Activated CD4-positive, alpha-beta memory T cell treated with anti-CD3 and anti-CD28 coated beads, Interleukin-2, amount 10 ng/mL, durations not matched to agents 7 days and 5 days (primary cell): ENCODE measurements around the gene GVQW3. TPM values are rescaled to one million over a fixed set of nuclear protein-coding genes. Genes with fewer than 3 reads are reported as not detected.
A peak's percentile ranks its signal among the peaks of the same experiment; 100 is the strongest.
"Not testable (repeated sequence)": the region's sequence is repeated elsewhere in the genome, so short reads cannot be mapped to it uniquely, and the experiment has no call there.

Source experiments
- CTCF ChIA-PET: fragments of 350-600 bp; sonication (Branson Sonifier 250); formaldehyde crosslinking; loops from one replicate; lab custom pipeline; 2021; ENCODE audit warnings: antibody characterized with exemption, inconsistent platforms; lab: Charles Lee
- POLR2A ChIA-PET: fragments of 350-600 bp; sonication (Branson Sonifier 250); formaldehyde crosslinking; loops from one replicate; lab custom pipeline; 2021; ENCODE audit warnings: antibody characterized with exemption; lab: Charles Lee
- DNase-seq: peaks from one replicate; pipeline ENCODE4 v3.0.0-alpha.2; 2020
- H3K27ac Mint-ChIP-seq: one replicate; pipeline ENCODE4 v1.8.0; 2021; ENCODE audit warnings: mild to moderate bottlenecking, mixed read lengths
- H3K27me3 Mint-ChIP-seq: one replicate; pipeline ENCODE4 v1.8.0; 2021; ENCODE audit warnings: mixed read lengths
- H3K36me3 Mint-ChIP-seq: one replicate; pipeline ENCODE4 v1.8.0; 2021; ENCODE audit warnings: low read depth, mixed read lengths
- H3K4me1 Mint-ChIP-seq: one replicate; pipeline ENCODE4 v1.8.0; 2021; ENCODE audit warnings: mixed read lengths
- H3K4me3 Mint-ChIP-seq: one replicate; pipeline ENCODE4 v1.8.0; 2021; ENCODE audit warnings: mild to moderate bottlenecking, mixed read lengths
- H3K9me3 Mint-ChIP-seq: one replicate; pipeline ENCODE4 v1.8.0; 2021; ENCODE audit warnings: mixed read lengths
- total RNA-seq, 2 experiments: library from RNA; stranded (reverse); gene quantifications; one replicate each; pipeline ENCODE4 v1.2.3, GENCODE V29; 2021

The GVQW3 gene
- total RNA-seq, 2 experiments from 2014 or later: 2.8 to 3.7 TPM

DNA sequence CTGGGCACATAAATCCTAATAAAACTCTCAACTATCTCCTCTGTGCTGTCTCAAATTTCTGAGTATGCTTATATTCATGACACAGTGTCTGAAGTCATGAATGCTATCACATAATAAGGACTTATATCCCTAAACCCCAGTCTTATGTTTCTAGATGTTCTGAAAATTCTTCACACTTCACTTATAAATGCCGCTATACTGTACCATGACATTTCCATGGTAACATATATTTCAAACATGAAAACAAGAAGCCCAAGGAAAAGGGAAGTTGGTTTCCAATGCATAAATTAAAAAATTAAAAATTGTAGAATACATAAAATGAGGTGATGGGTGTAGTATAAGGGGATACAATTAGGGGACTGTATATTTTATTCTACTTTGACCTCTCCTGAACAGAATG is 11.7 kb downstream of the GVQW3 start:
- H3K4me1 Mint-ChIP-seq: no peaks in the 10 kb centered on the region
- no peaks in the 10 kb centered on the region for H3K9me3 Mint-ChIP-seq
- CTCF ChIA-PET: no interaction called here
- no peak overlapping the region for H3K27ac Mint-ChIP-seq
- H3K27me3 Mint-ChIP-seq: no peaks in the 10 kb centered on the region
- H3K4me3 Mint-ChIP-seq: no peak overlapping the region
- no peaks in the 10 kb centered on the region for H3K36me3 Mint-ChIP-seq
- DNase-seq: no peak
- POLR2A ChIA-PET: no interaction called here

- no peaks in the 10 kb centered on the region for H3K36me3 Mint-ChIP-seq
- no peak for DNase-seq
- no peaks in the 10 kb centered on the region for H3K27me3 Mint-ChIP-seq
- ChIA-PET POLR2A (no interaction called here), CTCF (no interaction called here)
- H3K9me3 Mint-ChIP-seq: no peaks in the 10 kb centered on the region
- H3K27ac Mint-ChIP-seq: no peak overlapping the region
- H3K4me3 Mint-ChIP-seq: no peak overlapping the region
- no peaks in the 10 kb centered on the region for H3K4me1 Mint-ChIP-seq
Measured at GRCh38 chr11:76394411-76394810, 13.3 kb downstream of the GVQW3 start.

DNA sequence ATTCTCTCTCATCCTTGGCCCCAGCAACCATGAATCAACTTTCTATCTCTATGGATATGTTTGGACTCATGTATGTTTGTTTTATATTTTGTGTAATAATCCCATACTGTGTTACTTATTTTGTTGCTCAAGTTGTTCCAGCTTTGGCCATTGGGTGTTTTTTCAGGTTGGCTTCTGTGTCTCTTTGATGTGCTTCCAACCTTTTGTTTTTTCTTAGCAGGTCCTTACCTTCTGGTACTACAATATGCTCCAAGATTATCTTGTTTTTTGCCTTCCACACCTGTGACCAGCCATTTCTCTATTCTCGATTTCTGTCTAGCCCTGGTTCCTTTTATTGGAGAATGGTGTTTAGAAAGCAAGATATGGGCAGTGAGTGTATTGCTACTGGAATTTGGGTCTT is 14.2 kb downstream of the GVQW3 start:
- no peaks in the 10 kb centered on the region for H3K27me3 Mint-ChIP-seq
- POLR2A ChIA-PET: interaction anchor here (1.1 kb wide), 1 partner anchor 15 kb away, joined by 3 read pairs; no protein-coding TSS in a partner anchor
- H3K36me3 Mint-ChIP-seq: no peaks in the 10 kb centered on the region
- no peak overlapping the region for H3K27ac Mint-ChIP-seq
- H3K4me3 Mint-ChIP-seq: no peak overlapping the region
- no peaks in the 10 kb centered on the region for H3K9me3 Mint-ChIP-seq
- no peaks in the 10 kb centered on the region for H3K4me1 Mint-ChIP-seq
- no peak for DNase-seq
- CTCF ChIA-PET: no interaction called here

- POLR2A ChIA-PET: no interaction called here
- Mint-ChIP-seq H3K36me3 (no peaks in the 10 kb centered on the region), H3K9me3 (no peaks in the 10 kb centered on the region), H3K4me1 (no peaks in the 10 kb centered on the region), H3K27ac (no peak overlapping the region), H3K27me3 (no peaks in the 10 kb centered on the region), H3K4me3 (no peak overlapping the region)
- DNase-seq: no peak
- CTCF ChIA-PET: no interaction called here
Measured at GRCh38 chr11:76397383-76397782, 16.3 kb downstream of the GVQW3 start.

GRCh38 chr11:76400967-76401366 is 19.8 kb downstream of the GVQW3 start:
- no peaks in the 10 kb centered on the region for H3K27me3 Mint-ChIP-seq
- no peak overlapping the region for H3K4me3 Mint-ChIP-seq
- no peaks in the 10 kb centered on the region for H3K36me3 Mint-ChIP-seq
- no peaks in the 10 kb centered on the region for H3K4me1 Mint-ChIP-seq
- H3K27ac Mint-ChIP-seq: no peak overlapping the region
- H3K9me3 Mint-ChIP-seq: no peaks in the 10 kb centered on the region
- DNase-seq: no peak
- CTCF ChIA-PET: no interaction called here
- POLR2A ChIA-PET: no interaction called here

- POLR2A ChIA-PET, H3K4me3 Mint-ChIP-seq, H3K4me1 Mint-ChIP-seq, H3K27me3 Mint-ChIP-seq, H3K27ac Mint-ChIP-seq, H3K9me3 Mint-ChIP-seq, H3K36me3 Mint-ChIP-seq, DNase-seq, CTCF ChIA-PET: not testable (repeated sequence)
Measured at GRCh38 chr11:76401484-76401883, 20.4 kb downstream of the GVQW3 start.

DNA sequence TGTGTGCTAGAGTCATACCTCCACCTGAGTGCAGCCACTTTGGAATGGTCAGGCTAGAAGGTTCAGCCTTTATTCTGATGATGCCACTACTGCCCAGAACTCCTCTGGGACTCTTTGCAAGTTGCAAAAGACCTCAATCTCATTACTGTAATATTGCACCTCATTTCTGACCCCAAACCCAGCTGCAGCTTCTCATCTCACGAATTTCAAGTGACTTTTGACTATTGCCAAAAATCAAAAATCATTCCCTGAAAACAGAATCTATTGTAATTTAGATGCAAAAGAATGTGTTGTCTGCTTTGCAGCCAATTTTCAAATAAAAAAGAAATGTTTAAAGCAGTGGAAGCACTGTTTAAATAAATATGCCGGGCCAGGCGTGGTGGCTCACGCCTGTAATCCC is 25.2 kb downstream of the GVQW3 start:
- H3K9me3 Mint-ChIP-seq: no peaks in the 10 kb centered on the region
- H3K4me3 Mint-ChIP-seq: no peak overlapping the region
- no peak overlapping the region for H3K27ac Mint-ChIP-seq
- DNase-seq: no peak
- H3K4me1 Mint-ChIP-seq: peaks cover 1% of the 10 kb centered on the region
- H3K27me3 Mint-ChIP-seq: peaks cover 2% of the 10 kb centered on the region
- no peaks in the 10 kb centered on the region for H3K36me3 Mint-ChIP-seq
- ChIA-PET CTCF (interaction anchor here (2.2 kb wide), 1 partner anchor 198 kb away, joined by 5 read pairs; no protein-coding TSS in a partner anchor), POLR2A (no interaction called here)

DNA sequence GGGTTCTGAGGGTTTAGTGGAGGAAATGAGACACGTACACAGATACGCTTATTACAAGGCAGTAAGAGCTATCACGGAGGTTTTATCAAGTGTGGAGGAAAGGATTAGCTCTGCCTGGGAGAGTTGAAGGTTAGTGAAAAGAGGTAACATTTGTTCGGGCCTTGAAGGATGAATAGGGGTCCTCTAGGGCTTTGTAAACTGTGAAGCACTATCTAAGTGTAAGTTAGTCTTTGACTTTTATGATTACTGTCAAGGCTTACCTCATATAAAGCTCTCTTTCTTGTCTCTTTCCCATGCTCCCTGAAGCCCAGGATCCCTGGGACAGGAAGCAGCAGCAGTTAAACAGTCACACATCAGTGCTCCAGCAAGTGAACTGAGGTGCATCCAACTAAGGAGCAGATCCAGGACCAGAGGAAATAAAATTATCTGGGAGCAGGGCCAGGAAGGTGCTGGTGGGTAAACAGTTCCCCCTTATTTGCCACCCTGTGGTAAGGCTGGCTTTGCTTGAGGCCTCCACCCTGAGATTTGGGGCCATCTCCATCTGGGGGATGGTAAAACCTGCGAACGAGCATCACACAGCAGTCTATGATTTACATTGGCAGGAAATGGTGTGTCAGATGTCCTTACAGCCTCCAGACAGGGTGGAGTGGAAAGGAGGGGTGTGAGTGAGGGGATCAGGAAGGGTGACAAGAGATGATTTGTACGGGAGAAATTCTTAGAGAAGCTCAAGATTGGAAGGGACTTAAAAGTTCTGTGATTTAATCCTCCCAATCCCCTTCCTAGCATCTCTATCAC is 27.2 kb downstream of the GVQW3 start:
- POLR2A ChIA-PET: no interaction called here
- peaks cover 1% of the 10 kb centered on the region for H3K4me1 Mint-ChIP-seq
- H3K4me3 Mint-ChIP-seq: no peak overlapping the region
- DNase-seq: no peak
- H3K27ac Mint-ChIP-seq: no peak overlapping the region
- peaks cover 14% of the 10 kb centered on the region for H3K27me3 Mint-ChIP-seq
- CTCF ChIA-PET: interaction anchor here (0.7 to 2.2 kb wide), 2 partner anchors 200 to 306 kb away, joined by 3 to 5 read pairs; no protein-coding TSS in a partner anchor
- H3K9me3 Mint-ChIP-seq: no peaks in the 10 kb centered on the region
- no peaks in the 10 kb centered on the region for H3K36me3 Mint-ChIP-seq

GRCh38 chr11:76410851-76411357 is 29.8 kb downstream of the GVQW3 start:
- no peak overlapping the region for H3K4me3 Mint-ChIP-seq

GRCh38 chr11:76415073-76415472 is 34.0 kb downstream of the GVQW3 start:
- H3K27ac Mint-ChIP-seq: no peak overlapping the region
- H3K9me3 Mint-ChIP-seq: no peaks in the 10 kb centered on the region
- no peaks in the 10 kb centered on the region for H3K36me3 Mint-ChIP-seq
- no peaks in the 10 kb centered on the region for H3K4me1 Mint-ChIP-seq
- DNase-seq: no peak
- POLR2A ChIA-PET: no interaction called here
- peaks cover 32% of the 10 kb centered on the region for H3K27me3 Mint-ChIP-seq
- no peak overlapping the region for H3K4me3 Mint-ChIP-seq
- CTCF ChIA-PET: interaction anchor here (0.9 to 1.1 kb wide), 2 partner anchors 11 to 173 kb away, joined by 3 to 4 read pairs; no protein-coding TSS in a partner anchor

More at GRCh38 chr11:76410851-76411357, 29.8 kb downstream of the GVQW3 start:
- DNase-seq: no peak
- Mint-ChIP-seq H3K4me1 (peaks cover 1% of the 10 kb centered on the region), H3K36me3 (no peaks in the 10 kb centered on the region), H3K9me3 (no peaks in the 10 kb centered on the region), H3K27ac (no peak overlapping the region), H3K27me3 (peaks cover 18% of the 10 kb centered on the region)
- CTCF ChIA-PET: interaction anchor here (1.0 to 1.3 kb wide), 2 partner anchors 9 to 22 kb away, joined by 3 to 4 read pairs; no protein-coding TSS in a partner anchor
- POLR2A ChIA-PET: no interaction called here

DNA sequence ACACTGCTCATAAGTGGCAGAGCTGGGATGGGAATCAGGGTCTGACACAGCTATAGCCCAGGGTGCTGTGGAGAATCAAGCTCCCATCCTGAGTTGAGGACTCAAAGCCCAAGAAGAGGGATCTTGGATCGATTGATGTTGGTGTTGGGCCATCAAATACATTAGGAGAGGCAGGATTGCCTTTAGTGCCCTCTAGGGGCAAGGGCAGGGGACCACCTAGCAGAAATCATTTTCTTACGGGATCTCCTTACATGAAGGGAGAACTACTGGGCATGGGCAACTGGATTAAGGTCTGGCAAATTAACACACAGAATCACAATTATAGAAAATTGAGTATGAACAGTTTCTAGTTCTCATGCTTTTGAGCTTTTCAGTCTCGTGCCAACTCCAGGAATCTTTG is 38.8 kb downstream of the GVQW3 start:
- no peaks in the 10 kb centered on the region for H3K9me3 Mint-ChIP-seq
- no peaks in the 10 kb centered on the region for H3K36me3 Mint-ChIP-seq
- DNase-seq: peak; percentile 19
- CTCF ChIA-PET: interaction anchor here (0.6 to 1.7 kb wide), 8 partner anchors 8 to 212 kb away, joined by 3 to 7 read pairs (median 4); no protein-coding TSS in a partner anchor
- H3K4me1 Mint-ChIP-seq: peaks cover 16% of the 10 kb centered on the region
- H3K27me3 Mint-ChIP-seq: peaks cover 14% of the 10 kb centered on the region
- no peak overlapping the region for H3K27ac Mint-ChIP-seq
- H3K4me3 Mint-ChIP-seq: no peak overlapping the region
- POLR2A ChIA-PET: no interaction called here

- H3K4me1 Mint-ChIP-seq: peaks cover 23% of the 10 kb centered on the region
- H3K27ac Mint-ChIP-seq: no peak overlapping the region
- no peak overlapping the region for H3K4me3 Mint-ChIP-seq
- peaks cover 2% of the 10 kb centered on the region for H3K27me3 Mint-ChIP-seq
- POLR2A ChIA-PET: no interaction called here
- H3K36me3 Mint-ChIP-seq: no peaks in the 10 kb centered on the region
- no peaks in the 10 kb centered on the region for H3K9me3 Mint-ChIP-seq
- CTCF ChIA-PET: interaction anchor here (2.0 kb wide), 1 partner anchor 217 kb away, joined by 9 read pairs; no protein-coding TSS in a partner anchor
- DNase-seq: peak; percentile 20
Measured at GRCh38 chr11:76424379-76424778, 43.3 kb downstream of the GVQW3 start.

DNA sequence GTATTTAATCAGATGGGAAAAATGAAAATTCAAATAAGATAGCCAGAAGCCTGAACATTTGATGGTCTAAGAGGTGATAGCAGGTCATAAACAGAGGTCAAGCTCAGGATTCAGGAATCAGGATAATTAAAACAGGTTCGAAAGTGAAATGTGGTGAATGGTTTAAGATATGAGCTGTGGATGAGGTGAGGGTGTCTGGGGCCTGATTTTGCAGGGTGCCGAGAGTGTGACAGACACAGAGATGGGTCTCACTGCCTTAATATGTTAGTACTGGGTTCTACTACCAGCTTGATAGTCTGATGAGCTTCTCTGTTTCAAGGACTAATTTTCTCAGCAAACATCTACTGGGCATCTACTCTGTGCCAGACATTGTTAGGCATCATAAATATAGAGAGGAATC is 43.8 kb downstream of the GVQW3 start:
- Mint-ChIP-seq H3K27me3 (peaks cover 4% of the 10 kb centered on the region), H3K9me3 (no peaks in the 10 kb centered on the region), H3K4me3 (no peak overlapping the region), H3K27ac (no peak overlapping the region), H3K4me1 (peaks cover 23% of the 10 kb centered on the region), H3K36me3 (no peaks in the 10 kb centered on the region)
- POLR2A ChIA-PET: no interaction called here
- CTCF ChIA-PET: interaction anchor here (1.1 kb wide), 1 partner anchor 35 kb away, joined by 3 read pairs; no protein-coding TSS in a partner anchor
- no peak for DNase-seq
